ENCODE results near the gene DPEP3.
"Not testable (repeated sequence)": the region's sequence is repeated elsewhere in the genome, so short reads cannot be mapped to it uniquely, and the experiment has no call there.

DPEP3 gene

DNA sequence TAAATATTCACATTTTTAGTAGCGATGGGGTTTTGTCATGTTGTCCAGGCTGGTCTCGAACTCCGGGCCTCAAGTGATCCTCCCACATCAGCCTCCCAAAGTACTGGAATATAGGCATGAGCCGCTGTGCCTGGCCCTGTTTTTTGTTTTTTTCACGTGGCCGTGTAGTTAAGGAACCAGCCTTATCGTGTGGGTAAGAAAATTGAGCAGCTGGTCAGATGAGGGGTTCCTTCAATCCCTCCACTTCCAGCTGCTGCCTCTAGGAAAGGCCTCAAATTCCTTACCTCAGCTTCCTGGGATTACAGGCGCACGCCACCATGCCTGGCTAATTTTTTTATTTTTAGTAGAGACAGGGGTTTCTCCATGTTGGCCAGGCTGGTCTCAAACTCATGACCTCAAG, 24.9 kb upstream of the DPEP3 start:
- no peak overlapping the region for H3K4me3 ChIP-seq (ENCODE audit: low read depth, low read length)
- ChIA-PET POLR2A (no interaction called here), CTCF (interaction anchor here (1.7 to 3.3 kb wide), 2 partner anchors 12 to 35 kb away, joined by 7 to 21 read pairs; no protein-coding TSS in a partner anchor)
- TF ChIP-seq, protein P1, sequence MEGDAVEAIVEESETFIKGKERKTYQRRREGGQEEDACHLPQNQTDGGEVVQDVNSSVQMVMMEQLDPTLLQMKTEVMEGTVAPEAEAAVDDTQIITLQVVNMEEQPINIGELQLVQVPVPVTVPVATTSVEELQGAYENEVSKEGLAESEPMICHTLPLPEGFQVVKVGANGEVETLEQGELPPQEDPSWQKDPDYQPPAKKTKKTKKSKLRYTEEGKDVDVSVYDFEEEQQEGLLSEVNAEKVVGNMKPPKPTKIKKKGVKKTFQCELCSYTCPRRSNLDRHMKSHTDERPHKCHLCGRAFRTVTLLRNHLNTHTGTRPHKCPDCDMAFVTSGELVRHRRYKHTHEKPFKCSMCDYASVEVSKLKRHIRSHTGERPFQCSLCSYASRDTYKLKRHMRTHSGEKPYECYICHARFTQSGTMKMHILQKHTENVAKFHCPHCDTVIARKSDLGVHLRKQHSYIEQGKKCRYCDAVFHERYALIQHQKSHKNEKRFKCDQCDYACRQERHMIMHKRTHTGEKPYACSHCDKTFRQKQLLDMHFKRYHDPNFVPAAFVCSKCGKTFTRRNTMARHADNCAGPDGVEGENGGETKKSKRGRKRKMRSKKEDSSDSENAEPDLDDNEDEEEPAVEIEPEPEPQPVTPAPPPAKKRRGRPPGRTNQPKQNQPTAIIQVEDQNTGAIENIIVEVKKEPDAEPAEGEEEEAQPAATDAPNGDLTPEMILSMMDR (IDR thresholded peaks at IDR 0.05; ENCODE audit: insufficient read depth, low read length, missing control alignments) = no peak
- DNase-seq (ENCODE audit: low read depth, low spot score) = no peak

DNA sequence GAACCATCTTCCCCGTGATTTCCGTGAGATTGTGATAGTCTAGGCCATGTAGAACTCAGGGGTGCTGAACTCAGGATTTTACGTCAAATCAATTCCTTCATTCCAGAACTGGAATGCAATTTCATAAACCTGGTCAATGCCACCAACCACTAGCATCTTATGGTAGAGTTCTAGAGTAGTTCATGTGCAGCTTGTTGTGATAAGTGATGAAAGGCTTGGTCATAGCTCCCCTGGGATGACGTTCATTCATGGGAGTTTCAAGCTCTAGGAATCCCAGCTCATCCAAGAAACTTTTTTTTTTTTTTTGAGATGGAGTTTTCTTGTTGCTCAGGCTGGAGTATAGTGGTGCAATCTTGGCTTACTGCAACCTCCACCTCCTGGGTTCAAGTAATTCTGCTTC, 22.7 kb upstream of the DPEP3 start:
- H3K4me3 ChIP-seq (ENCODE audit: low read depth, low read length) = no peak overlapping the region
- TF ChIP-seq, protein P1 (IDR thresholded peaks at IDR 0.05; ENCODE audit: insufficient read depth, low read length, missing control alignments) = no peak
- ChIA-PET POLR2A (no interaction called here), CTCF (interaction anchor here (0.6 to 3.3 kb wide), 3 partner anchors 10 to 37 kb away, joined by 3 to 21 read pairs (median 7); no protein-coding TSS in a partner anchor)
- peak; percentile 19 for DNase-seq (ENCODE audit: low read depth, low spot score)

DNA sequence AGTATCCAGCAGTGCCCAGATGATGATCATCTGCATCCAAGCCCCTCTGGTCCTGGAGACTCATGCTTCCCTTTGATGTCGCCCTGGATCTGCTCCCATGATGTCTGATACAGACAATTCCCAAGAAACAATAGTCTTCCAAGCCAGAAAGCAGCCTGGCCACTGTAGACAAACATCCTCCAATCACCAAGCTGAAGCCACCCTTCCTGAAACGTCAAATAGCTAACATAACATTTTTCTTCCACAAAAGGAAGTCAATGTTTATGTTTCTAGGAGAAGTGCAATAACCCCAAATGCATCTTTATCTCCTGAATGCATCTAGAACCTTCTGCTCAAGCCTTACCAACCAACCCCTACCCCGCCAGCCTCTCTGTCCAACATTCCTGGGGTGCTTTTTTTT, 20.2 kb upstream of the DPEP3 start:
- POLR2A ChIA-PET = no interaction called here
- no peak overlapping the region for H3K4me3 ChIP-seq (ENCODE audit: low read depth, low read length)
- TF ChIP-seq, protein P1 (IDR thresholded peaks at IDR 0.05; ENCODE audit: insufficient read depth, low read length, missing control alignments) = no peak
- CTCF ChIA-PET = interaction anchor here (1.0 to 1.5 kb wide), 5 partner anchors 8 to 238 kb away, joined by 3 to 4 read pairs (median 4); no protein-coding TSS in a partner anchor
- DNase-seq (ENCODE audit: low read depth, low spot score) = no peak

DNA sequence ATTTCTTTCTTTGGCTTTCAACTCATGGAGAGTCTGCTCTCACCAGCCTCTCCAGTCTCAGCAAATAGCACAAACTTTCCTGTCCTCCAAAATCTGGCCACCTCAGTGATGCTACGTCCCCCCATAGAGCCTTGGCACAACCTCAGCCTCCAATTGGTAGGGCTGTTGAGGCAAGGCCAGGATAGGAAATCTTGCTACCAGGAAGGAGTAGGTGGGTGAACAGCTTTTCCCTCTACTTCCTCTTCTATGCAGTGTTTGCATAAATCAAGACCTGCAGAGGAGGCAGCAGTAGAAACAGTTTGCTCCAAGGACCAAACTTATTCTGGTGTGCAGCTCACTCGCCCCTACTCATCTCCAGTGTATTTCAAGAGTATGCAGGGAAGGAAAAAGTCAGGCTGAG, 19.7 kb upstream of the DPEP3 start:
- TF ChIP-seq, protein P1 (IDR thresholded peaks at IDR 0.05; ENCODE audit: insufficient read depth, low read length, missing control alignments) = no peak
- CTCF ChIA-PET = interaction anchor here (1.0 to 1.7 kb wide), 6 partner anchors 8 to 239 kb away, joined by 3 to 4 read pairs (median 4); no protein-coding TSS in a partner anchor
- POLR2A ChIA-PET = no interaction called here
- H3K4me3 ChIP-seq (ENCODE audit: low read depth, low read length) = no peak overlapping the region
- no peak for DNase-seq (ENCODE audit: low read depth, low spot score)

DNA sequence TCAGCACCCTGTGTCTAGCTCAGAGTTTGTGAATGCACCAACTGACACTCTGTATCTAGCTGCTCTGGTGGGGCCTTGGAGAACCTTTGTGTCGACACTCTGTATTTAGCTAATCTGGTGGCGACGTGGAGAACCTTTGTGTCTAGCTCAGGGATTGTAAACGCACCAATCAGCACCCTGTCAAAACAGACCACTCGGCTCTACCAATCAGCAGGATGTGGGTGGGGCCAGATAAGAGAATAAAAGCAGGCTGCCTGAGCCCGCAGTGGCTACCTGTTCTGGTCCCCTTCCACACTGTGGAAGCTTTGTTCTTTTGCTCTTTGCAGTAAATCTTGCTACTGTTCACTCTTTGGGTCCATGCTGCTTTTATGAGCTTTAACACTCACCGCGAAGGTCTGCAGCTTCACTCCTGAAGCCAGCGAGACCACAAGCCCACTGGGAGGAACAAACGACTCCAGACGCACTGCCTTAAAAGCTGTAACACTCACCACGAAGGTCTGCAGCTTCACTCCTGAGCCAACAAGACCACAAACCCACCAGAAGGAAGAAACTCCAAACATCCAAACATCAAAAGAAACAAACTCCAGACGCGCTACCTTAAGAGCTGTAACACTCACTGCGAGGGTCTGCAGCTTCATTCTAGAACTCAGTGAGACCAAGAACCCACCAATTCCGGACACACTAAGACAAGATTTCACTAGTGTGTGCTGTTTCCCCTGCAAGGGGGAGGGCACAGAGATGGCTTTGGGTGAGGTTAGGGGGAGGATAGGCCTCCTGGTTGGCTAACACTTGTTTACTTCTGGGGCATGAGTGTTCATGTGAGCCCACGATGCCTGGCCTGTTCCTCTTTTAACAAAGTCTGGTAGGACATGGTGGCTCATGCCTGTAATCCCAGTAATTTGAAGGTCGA, 18.7 kb upstream of the DPEP3 start, which contains the start of gene DPEP2:
Gene DPEP2, minus strand, starts transcription at position 706 of the 910 bp plus-strand sequence. CDS start 6,272 bp downstream, outside the sequence.
- not testable (repeated sequence) for DNase-seq (ENCODE audit: low read depth, low spot score)
- CTCF ChIA-PET = interaction anchor here (1.7 to 4.4 kb wide), 2 partner anchors 11 to 41 kb away, joined by 4 to 17 read pairs; no protein-coding TSS in a partner anchor

DNA sequence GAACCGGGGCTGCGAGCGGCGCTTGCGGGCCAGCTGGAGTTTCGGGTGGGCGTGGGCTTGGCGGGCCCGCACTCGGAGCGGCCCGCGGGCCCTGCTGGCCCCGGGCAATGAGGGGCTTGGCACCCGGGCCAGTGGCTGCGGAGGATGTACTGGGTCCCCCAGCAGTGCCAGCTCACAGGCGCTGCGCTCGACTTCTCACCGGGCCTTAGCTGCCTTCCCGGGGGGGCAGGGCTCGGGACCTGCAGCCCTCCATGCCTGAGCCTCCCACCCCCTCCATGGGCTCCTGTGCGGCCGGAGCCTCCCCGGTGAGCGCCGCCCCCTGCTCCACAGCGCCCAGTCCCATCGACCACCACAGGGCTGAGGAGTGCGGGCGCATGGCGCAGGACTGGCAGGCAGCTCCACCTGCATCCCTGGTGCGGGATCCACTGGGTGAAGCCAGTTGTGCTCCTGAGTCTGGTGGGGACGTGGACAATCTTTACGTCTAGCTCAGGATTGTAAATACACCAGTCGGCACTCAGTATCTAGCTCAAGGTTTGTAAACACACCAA, 18.0 kb upstream of the DPEP3 start:
- DNase-seq (ENCODE audit: low read depth, low spot score); POLR2A ChIA-PET; H3K4me3 ChIP-seq (ENCODE audit: low read depth, low read length): not testable (repeated sequence)
- CTCF ChIA-PET = interaction anchor here (1.3 to 4.4 kb wide), 3 partner anchors 10 to 42 kb away, joined by 3 to 17 read pairs (median 4); no protein-coding TSS in a partner anchor

More for the DNA sequence above, 18.7 kb upstream of the DPEP3 start, which contains the start of gene DPEP2:
- H3K4me3 ChIP-seq (ENCODE audit: low read depth, low read length); POLR2A ChIA-PET: not testable (repeated sequence)

DNA sequence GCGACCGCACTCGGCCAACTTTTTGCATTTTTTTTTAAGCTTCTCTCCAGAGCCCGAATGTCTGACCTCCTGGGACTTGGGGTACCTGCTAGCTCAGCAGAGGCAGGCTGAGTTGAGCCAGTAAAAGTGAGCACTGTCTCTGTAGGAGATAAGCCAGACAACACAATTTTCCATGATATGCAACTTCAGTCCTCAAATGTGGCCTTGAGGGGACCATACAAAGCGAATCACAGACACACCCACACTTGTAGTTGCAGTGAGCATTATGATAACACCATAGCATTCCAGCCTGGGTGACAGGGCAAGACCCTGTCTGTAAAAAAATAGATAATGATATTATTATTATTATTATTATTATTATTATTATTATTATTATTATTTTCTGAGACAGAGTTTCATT, 16.4 kb upstream of the DPEP3 start:
- TF ChIP-seq, protein P1 (IDR thresholded peaks at IDR 0.05; ENCODE audit: insufficient read depth, low read length, missing control alignments) = no peak
- CTCF ChIA-PET = interaction anchor here (0.5 to 6.3 kb wide), 4 partner anchors 9 to 72 kb away, joined by 3 to 51 read pairs (median 10); partner anchors contain the start of gene DPEP3
- DNase-seq (ENCODE audit: low read depth, low spot score) = no peak
- H3K4me3 ChIP-seq (ENCODE audit: low read depth, low read length) = no peak overlapping the region
- POLR2A ChIA-PET = no interaction called here
